GM10847 (cell line): Measurements from ENCODE around the gene CREB3L2.

ENCODE experiments used
- POLR2A ChIP-seq: IDR thresholded peaks from 2 replicates; pipeline ENCODE4 v1.6.1; 2011; ENCODE audit not compliant: insufficient read length; ENCODE audit errors: extremely low read depth

The CREB3L2 gene

GRCh38 chr7:138021889-138022288, 20.0 kb upstream of the CREB3L2 start:
- no peak for TF ChIP-seq POLR2A

GRCh38 chr7:138017992-138018391, 16.1 kb upstream of the CREB3L2 start:
- no peak for TF ChIP-seq POLR2A

- no peak for TF ChIP-seq POLR2A
Measured at GRCh38 chr7:138015096-138015495, 13.2 kb upstream of the CREB3L2 start.

GRCh38 chr7:138014686-138015085, 12.8 kb upstream of the CREB3L2 start:
- no peak for TF ChIP-seq POLR2A

- no peak for TF ChIP-seq POLR2A
Measured at GRCh38 chr7:138009350-138009653, 7.4 kb upstream of the CREB3L2 start.

- TF ChIP-seq POLR2A, result no peak
Measured at GRCh38 chr7:138008588-138009349, 6.9 kb upstream of the CREB3L2 start.

- no peak for TF ChIP-seq POLR2A
Measured at GRCh38 chr7:138008019-138008587, 6.2 kb upstream of the CREB3L2 start.

- no peak for TF ChIP-seq POLR2A
Measured at GRCh38 chr7:138006106-138006505, 4.2 kb upstream of the CREB3L2 start.

- no peak for TF ChIP-seq POLR2A
Measured at GRCh38 chr7:138004936-138005335, 3.0 kb upstream of the CREB3L2 start.

- TF ChIP-seq POLR2A, result no peak
Measured at GRCh38 chr7:138004046-138004445, 2.2 kb upstream of the CREB3L2 start.

GRCh38 chr7:138002828-138003189, 923 bp upstream of the CREB3L2 start:
- TF ChIP-seq POLR2A, result no peak

- no peak for TF ChIP-seq POLR2A
Measured at GRCh38 chr7:138002096-138002827, 376 bp upstream of the CREB3L2 start.

- no peak for TF ChIP-seq POLR2A
Measured at GRCh38 chr7:138000081-138000701, 1.7 kb downstream of the CREB3L2 start.

GRCh38 chr7:137999496-138000080, 2.3 kb downstream of the CREB3L2 start:
- no peak for TF ChIP-seq POLR2A

- TF ChIP-seq POLR2A, result no peak
Measured at GRCh38 chr7:137998250-137998649, 3.6 kb downstream of the CREB3L2 start.

- TF ChIP-seq POLR2A, result no peak
Measured at GRCh38 chr7:137996871-137997270, 5.0 kb downstream of the CREB3L2 start.
